Breast epithelium (tissue), 4 donors: ENCODE data around the gene DCHS2. TPM values are rescaled to one million over a fixed set of nuclear protein-coding genes. Genes with fewer than 3 reads are reported as not detected.

Experiments used
- DNase-seq, 2 donors: peaks; one replicate each; pipeline ENCODE4 v3.0.0-alpha.2; 2019; ENCODE audit warnings: low spot score in 2 of 2
- H3K27ac ChIP-seq, 2 donors: fragments of 200-600 bp; sonication (generic) in 1 of 2; one replicate each; pipeline ENCODE4 v1.5.1; 2016 to 2019; ENCODE audit warnings: mild to moderate bottlenecking in 1 of 2
- H3K27me3 ChIP-seq, 2 donors: fragments of 200-600 bp; sonication (generic) in 1 of 2; one replicate each; pipeline versions ENCODE4 v1.5.1 to v1.6.0; 2017 to 2019; ENCODE audit warnings: control low read depth in 1 of 2, mild to moderate bottlenecking in 1 of 2
- H3K36me3 ChIP-seq: fragments of 200-600 bp; one replicate; pipeline ENCODE4 v1.5.1; 2019
- H3K4me1 ChIP-seq, 2 donors: fragments of 200-600 bp; sonication (generic); one replicate each; pipeline ENCODE4 v1.5.1; 2016 to 2019; ENCODE audit warnings: control low read depth in 1 of 2
- H3K4me3 ChIP-seq, 3 donors: fragments of 200-600 bp; sonication (generic); 1 replicate in 2 of 3; 2 replicates in 1 of 3; pipeline ENCODE4 v1.5.1; 2016 to 2019; ENCODE audit warnings: mild to moderate bottlenecking in 3 of 3, moderate library complexity in 2 of 3
- H3K9me3 ChIP-seq, 2 donors: fragments of 200-600 bp; sonication (generic) in 1 of 2; one replicate each; pipeline ENCODE4 v1.5.1; 2016 to 2019; ENCODE audit warnings: control low read depth in 1 of 2
- POLR2A ChIP-seq: fragments of 450-650 bp; IDR thresholded peaks from one replicate; pipeline ENCODE4 v1.6.1; 2016; ENCODE audit warnings: antibody characterized with exemption, mild to moderate bottlenecking, moderate library complexity
- POLR2AphosphoS5 ChIP-seq, 3 donors: sonication (generic); formaldehyde crosslinking; IDR thresholded peaks; one replicate each; pipeline ENCODE4 v1.6.1; 2017; ENCODE audit warnings: antibody characterized with exemption in 3 of 3
- intact Hi-C: fragments of 100-400 bp; cut with DNase I; formaldehyde crosslinking; loops from one replicate; pipeline ENCODE4 v1.15.1; 2023; ENCODE audit warnings: low total_unique reads
- total RNA-seq, 3 donors: library from RNA; depleted of rRNA; stranded (reverse); fragments of >200 nt; gene quantifications; one replicate each; pipeline ENCODE4 v1.1.0, GENCODE V29; 2016
- TF ChIP-seq, protein P1 (sequence below), 3 donors: fragments of 450-650 bp; IDR thresholded peaks; one replicate each; pipeline ENCODE4 v1.5.1; 2016 to 2017; ENCODE audit warnings: antibody characterized with exemption in 3 of 3, mild to moderate bottlenecking in 3 of 3, moderate library complexity in 3 of 3

Gene DCHS2
- total RNA-seq, 3 donors from 2014 or later = 2.8 to 5.2 TPM; not detected in 1

GRCh38 chr4:154329939-154330338 lies 161.7 kb downstream of the DCHS2 start:
- H3K36me3 ChIP-seq = no peaks in the 10 kb centered on the region
- no peaks in the 10 kb centered on the region for H3K4me1 ChIP-seq
- H3K9me3 ChIP-seq = no peaks in the 10 kb centered on the region
- TF ChIP-seq POLR2A = no peak
- TF ChIP-seq, protein P1, sequence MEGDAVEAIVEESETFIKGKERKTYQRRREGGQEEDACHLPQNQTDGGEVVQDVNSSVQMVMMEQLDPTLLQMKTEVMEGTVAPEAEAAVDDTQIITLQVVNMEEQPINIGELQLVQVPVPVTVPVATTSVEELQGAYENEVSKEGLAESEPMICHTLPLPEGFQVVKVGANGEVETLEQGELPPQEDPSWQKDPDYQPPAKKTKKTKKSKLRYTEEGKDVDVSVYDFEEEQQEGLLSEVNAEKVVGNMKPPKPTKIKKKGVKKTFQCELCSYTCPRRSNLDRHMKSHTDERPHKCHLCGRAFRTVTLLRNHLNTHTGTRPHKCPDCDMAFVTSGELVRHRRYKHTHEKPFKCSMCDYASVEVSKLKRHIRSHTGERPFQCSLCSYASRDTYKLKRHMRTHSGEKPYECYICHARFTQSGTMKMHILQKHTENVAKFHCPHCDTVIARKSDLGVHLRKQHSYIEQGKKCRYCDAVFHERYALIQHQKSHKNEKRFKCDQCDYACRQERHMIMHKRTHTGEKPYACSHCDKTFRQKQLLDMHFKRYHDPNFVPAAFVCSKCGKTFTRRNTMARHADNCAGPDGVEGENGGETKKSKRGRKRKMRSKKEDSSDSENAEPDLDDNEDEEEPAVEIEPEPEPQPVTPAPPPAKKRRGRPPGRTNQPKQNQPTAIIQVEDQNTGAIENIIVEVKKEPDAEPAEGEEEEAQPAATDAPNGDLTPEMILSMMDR (IDR thresholded peaks at IDR 0.05) = no peak
- TF ChIP-seq POLR2AphosphoS5 (IDR thresholded peaks at IDR 0.05) = no peak
- no peak overlapping the region for H3K27ac ChIP-seq
- H3K4me3 ChIP-seq = no peak overlapping the region
- intact Hi-C loops = no loop called here
- no peak for DNase-seq
- H3K27me3 ChIP-seq = peaks cover 0 to 23% of the 10 kb centered on the region in 2 donors

- TF ChIP-seq, protein P1 (IDR thresholded peaks at IDR 0.05) = peak in 2 of 3 donors; percentile 35 to 37
- TF ChIP-seq POLR2A (no peak), POLR2AphosphoS5 (IDR thresholded peaks at IDR 0.05) (no peak)
- Histone ChIP-seq H3K4me3 (no peak overlapping the region), H3K27ac (no peak overlapping the region), H3K36me3 (no peaks in the 10 kb centered on the region), H3K9me3 (no peaks in the 10 kb centered on the region), H3K4me1 (no peaks in the 10 kb centered on the region), H3K27me3 (peaks cover 0 to 23% of the 10 kb centered on the region in 2 donors)
- no peak for DNase-seq
- intact Hi-C loops = no loop called here
Observed at GRCh38 chr4:154329268-154329868, 162.2 kb downstream of the DCHS2 start.

- Histone ChIP-seq H3K27me3 (peaks cover 0 to 21% of the 10 kb centered on the region in 2 donors), H3K36me3 (no peaks in the 10 kb centered on the region), H3K4me3 (no peak overlapping the region), H3K27ac (no peak overlapping the region), H3K4me1 (no peaks in the 10 kb centered on the region), H3K9me3 (no peaks in the 10 kb centered on the region)
- DNase-seq = no peak
- TF ChIP-seq POLR2A (no peak), POLR2AphosphoS5 (IDR thresholded peaks at IDR 0.05) (no peak)
- TF ChIP-seq, protein P1 (IDR thresholded peaks at IDR 0.05) = no peak
- intact Hi-C loops = no loop called here
Observed at GRCh38 chr4:154328030-154328429, 163.6 kb downstream of the DCHS2 start.

DNA sequence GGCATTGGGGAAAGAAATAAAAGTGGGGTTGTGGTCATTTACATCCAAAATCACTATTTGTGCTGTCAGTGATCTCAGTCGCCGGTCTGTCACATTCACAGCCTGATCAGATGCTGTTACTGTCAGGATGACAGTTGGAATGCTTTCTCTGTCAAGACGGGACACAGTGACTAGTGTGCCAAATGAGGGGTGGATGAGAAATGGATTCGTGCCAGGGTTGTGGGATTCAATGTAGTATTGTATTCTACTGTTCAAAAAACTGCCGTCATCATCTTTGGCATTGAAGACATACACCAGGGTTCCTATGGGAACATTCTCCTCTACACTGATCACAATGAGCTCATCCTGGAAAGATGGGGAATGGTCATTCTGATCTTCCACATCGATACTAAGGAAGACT lies 171.1 kb downstream of the DCHS2 start:
- TF ChIP-seq POLR2AphosphoS5 (IDR thresholded peaks at IDR 0.05) = no peak
- TF ChIP-seq POLR2A = no peak
- TF ChIP-seq, protein P1 (IDR thresholded peaks at IDR 0.05) = no peak
- no peaks in the 10 kb centered on the region for H3K36me3 ChIP-seq
- H3K27ac ChIP-seq = no peak overlapping the region
- no peak overlapping the region for H3K4me3 ChIP-seq
- no peaks in the 10 kb centered on the region for H3K4me1 ChIP-seq
- H3K27me3 ChIP-seq = no peaks in the 10 kb centered on the region
- H3K9me3 ChIP-seq = peaks cover 5 to 8% of the 10 kb centered on the region in 2 donors
- intact Hi-C loops = no loop called here
- DNase-seq = no peak

DNA sequence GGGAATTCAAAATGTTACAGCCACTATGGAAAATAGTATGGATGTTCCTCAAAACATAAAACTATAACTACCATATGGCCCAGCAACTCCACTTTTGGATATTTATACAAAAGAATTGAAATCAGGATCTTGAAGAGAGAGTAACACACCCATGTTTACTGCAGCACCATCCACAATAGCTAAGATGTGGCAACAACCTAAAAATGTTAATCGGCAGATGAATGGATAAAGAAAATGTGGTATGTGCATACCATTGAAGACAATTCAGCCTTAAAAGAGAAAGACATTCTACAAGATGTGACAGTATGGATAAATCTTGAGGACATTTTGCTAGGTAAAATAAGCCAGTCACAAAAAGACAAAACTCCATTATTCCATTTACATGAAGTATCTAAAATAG lies 171.9 kb downstream of the DCHS2 start:
- Histone ChIP-seq H3K27ac (no peak overlapping the region), H3K4me1 (no peaks in the 10 kb centered on the region), H3K36me3 (no peaks in the 10 kb centered on the region), H3K9me3 (peaks cover 5 to 8% of the 10 kb centered on the region in 2 donors), H3K4me3 (no peak overlapping the region), H3K27me3 (no peaks in the 10 kb centered on the region)
- no peak for DNase-seq
- intact Hi-C loops = no loop called here
- no peak for TF ChIP-seq POLR2A
- TF ChIP-seq, protein P1 (IDR thresholded peaks at IDR 0.05) = no peak
- TF ChIP-seq POLR2AphosphoS5 (IDR thresholded peaks at IDR 0.05) = no peak
